Endothelial cell of umbilical vein (primary cell): ENCODE data around the gene GPRASP2. TPM values are rescaled to one million over a fixed set of nuclear protein-coding genes. Genes with fewer than 3 reads are reported as not detected.

Source experiments
- BruUV-seq: library from RNA; stranded (reverse); fragments of 400-500 nt; replicated peaks from 2 replicates; lab custom pipeline; 2021; lab: Mats Ljungman, UMichigan
- CTCF ChIA-PET: fragments of 300-600, 350-600 bp; sonication (Branson Sonifier 250); formaldehyde crosslinking; loops from one replicate; lab custom pipeline; 2021; ENCODE audit warnings: antibody characterized with exemption, inconsistent platforms; lab: Charles Lee
- POLR2A ChIA-PET: fragments of 300-600, 350-600 bp; sonication (Branson Sonifier 250); formaldehyde crosslinking; loops from one replicate; lab custom pipeline; 2021; ENCODE audit warnings: antibody characterized with exemption, inconsistent platforms; lab: Charles Lee
- DNase-seq: peaks from one replicate; pipeline ENCODE4 v3.0.0-alpha.2; 2011; ENCODE audit warnings: low read depth, low spot score
- FAIRE-seq: peaks from 2 replicates; lab custom pipeline; 2011; peaks lifted over from hg19 to GRCh38; lab: Jason Lieb, UNC
- H2AFZ ChIP-seq: 2 replicates; pipeline ENCODE4 v1.6.0; 2012; ENCODE audit warnings: low read depth, low read length, control low read depth, inconsistent platforms
- H3K27ac ChIP-seq: 2 replicates; pipeline ENCODE4 v1.5.1; 2011; ENCODE audit warnings: low read depth, mild to moderate bottlenecking, control low read depth, low read length, moderate library complexity; ENCODE audit not compliant: insufficient read depth
- H3K27me3 ChIP-seq, 2 experiments: 2 replicates each; pipeline versions ENCODE4 v1.6.0 to v1.6.1; 2011; ENCODE audit warnings: low read length in 2 of 2, mixed read lengths in 1 of 2; ENCODE audit not compliant: control insufficient read depth in 2 of 2, insufficient read depth in 2 of 2
- H3K36me3 ChIP-seq, 2 experiments: 2 replicates in 1 of 2; 3 replicates in 1 of 2; pipeline ENCODE4 v1.5.1; 2011; ENCODE audit warnings: low read length in 2 of 2, mild to moderate bottlenecking in 1 of 2, moderate library complexity in 1 of 2; ENCODE audit not compliant: control insufficient read depth in 2 of 2, insufficient read depth in 2 of 2; ENCODE audit errors: extremely low read depth in 1 of 2
- H3K4me1 ChIP-seq: 3 replicates; pipeline ENCODE4 v1.5.1; 2011; ENCODE audit warnings: mild to moderate bottlenecking, low read length; ENCODE audit not compliant: control insufficient read depth, insufficient read depth; ENCODE audit errors: extremely low read depth
- H3K4me2 ChIP-seq: 2 replicates; pipeline ENCODE4 v1.6.1; 2011; ENCODE audit warnings: low read length, control low read depth, mixed read lengths; ENCODE audit not compliant: insufficient read depth
- H3K4me3 ChIP-seq, 3 experiments: fragments of 200-600 bp in 1 of 3; sonication (generic), shearing (Covaris generic) in 1 of 3; replicated peaks in 1 of 3; 2 replicates each; pipeline ENCODE4 v1.5.1; 2011 to 2016; ENCODE audit warnings: control low read depth in 3 of 3, low read length in 3 of 3, mild to moderate bottlenecking in 2 of 3, inconsistent platforms in 1 of 3, low read depth in 1 of 3, moderate library complexity in 1 of 3; ENCODE audit not compliant: insufficient read depth in 1 of 3
- H3K79me2 ChIP-seq: 2 replicates; pipeline ENCODE4 v1.6.0; 2012; ENCODE audit warnings: low read length, inconsistent platforms; ENCODE audit not compliant: control insufficient read depth, insufficient read depth
- H3K9ac ChIP-seq: replicated peaks from 2 replicates; pipeline ENCODE3; 2011; ENCODE audit warnings: low read length, control low read depth; ENCODE audit not compliant: insufficient read depth; ENCODE audit errors: extremely low read depth
- H3K9me1 ChIP-seq: replicated peaks from 3 replicates; pipeline ENCODE4 v1.6.0; 2011; ENCODE audit warnings: mild to moderate bottlenecking, low read length; ENCODE audit not compliant: control insufficient read depth, insufficient read depth; ENCODE audit errors: extremely low read depth
- H3K9me3 ChIP-seq: replicated peaks from 2 replicates; pipeline ENCODE4 v1.5.1; 2012; ENCODE audit warnings: low read length, inconsistent platforms; ENCODE audit not compliant: control insufficient read depth, insufficient read depth
- H4K20me1 ChIP-seq: replicated peaks from 2 replicates; pipeline ENCODE3; 2011; ENCODE audit warnings: mild to moderate bottlenecking, low read length; ENCODE audit not compliant: control insufficient read depth, insufficient read depth; ENCODE audit errors: extremely low read depth
- CTCF ChIP-seq, 2 donors: IDR thresholded peaks; 1 replicate in 1 of 2; 2 replicates in 1 of 2; pipeline ENCODE4 v1.5.1; 2011; ENCODE audit warnings: low read length in 2 of 2, mild to moderate bottlenecking in 2 of 2, moderate library complexity in 2 of 2, control low read depth in 1 of 2, inconsistent platforms in 1 of 2, low read depth in 1 of 2; ENCODE audit not compliant: insufficient read depth in 1 of 2; ENCODE audit errors: extremely low read depth in 1 of 2
- EZH2 ChIP-seq: IDR thresholded peaks from 2 replicates; pipeline ENCODE4 v1.6.1; 2012; ENCODE audit warnings: borderline replicate concordance, low read depth, mild to moderate bottlenecking, moderate library complexity, low read length, inconsistent platforms; ENCODE audit not compliant: severe bottlenecking
- FOS ChIP-seq: IDR thresholded peaks from 2 replicates; pipeline ENCODE4 v1.6.1; 2011; ENCODE audit warnings: mild to moderate bottlenecking, low read length, moderate library complexity, borderline replicate concordance; ENCODE audit not compliant: insufficient read depth
- GATA2 ChIP-seq: IDR thresholded peaks from 2 replicates; pipeline ENCODE4 v1.7.0; 2011; ENCODE audit warnings: low read depth, mild to moderate bottlenecking, moderate library complexity, mixed read lengths, low read length; ENCODE audit not compliant: insufficient read length, insufficient read depth
- JUN ChIP-seq: IDR thresholded peaks from 2 replicates; pipeline ENCODE4 v1.6.1; 2011; ENCODE audit warnings: borderline replicate concordance, low read depth; ENCODE audit not compliant: insufficient read length, insufficient read depth
- MAX ChIP-seq: IDR thresholded peaks from 2 replicates; pipeline ENCODE4 v1.6.1; 2011; ENCODE audit not compliant: insufficient read depth, insufficient read length
- MYC ChIP-seq: IDR thresholded peaks from one replicate; pipeline ENCODE4 v1.6.1; 2011; ENCODE audit warnings: mild to moderate bottlenecking, low read depth, low read length
- POLR2A ChIP-seq: IDR thresholded peaks from 2 replicates; pipeline ENCODE4 v1.6.1; 2012; ENCODE audit warnings: low read depth, mild to moderate bottlenecking, control low read depth, low read length
- POLR2AphosphoS5 ChIP-seq: IDR thresholded peaks from 2 replicates; pipeline ENCODE4 v1.6.1; 2012; ENCODE audit warnings: low read depth, mild to moderate bottlenecking, control low read depth, low read length, moderate library complexity; ENCODE audit not compliant: insufficient read depth
- dilution Hi-C: fragments of 300-500 bp; cut with MboI; formaldehyde crosslinking; loops from one replicate; pipeline ENCODE4 v1.15.0; 2019; ENCODE audit warnings: low sequenced_read_pairs; ENCODE audit not compliant: extremely low pct_ligation_motif_present
- intact Hi-C: fragments of 100-400 bp; cut with micrococcal nuclease; formaldehyde crosslinking; loops from one replicate; pipeline ENCODE4 v1.10.0; 2022
- polyA plus RNA-seq, 4 experiments: library from polyadenylated mRNA; depleted of rRNA in 3 of 4; stranded (reverse) in 3 of 4; unstranded in 1 of 4; fragments of >200 nt; gene quantifications; 2 replicates each; pipeline versions ENCODE4 v1.2.1 to v1.2.3, GENCODE V29; 2011 to 2012; ENCODE audit warnings: missing spikeins in 1 of 4
- total RNA-seq: library from RNA; stranded (reverse); gene quantifications from 2 replicates; pipeline ENCODE4 v1.2.3, GENCODE V29; 2021

GPRASP2 gene
- total and polyA plus RNA-seq, 2 donors (not counting 3 experiments of a cell fraction or from before 2014, with no cell fraction given) = 4.9 to 6.5 TPM

- Histone ChIP-seq H3K4me1 (no peaks in the 10 kb centered on the region), H3K9me1 (no peaks in the 10 kb centered on the region), H4K20me1 (no peaks in the 10 kb centered on the region), H3K9ac (no peak overlapping the region), H2AFZ (no peak overlapping the region), H3K36me3 (no peaks in the 10 kb centered on the region), H3K27me3 (no peaks in the 10 kb centered on the region), H3K4me3 (no peak overlapping the region), H3K27ac (no peak overlapping the region), H3K9me3 (no peaks in the 10 kb centered on the region), H3K4me2 (no peak overlapping the region), H3K79me2 (no peaks in the 10 kb centered on the region)
- no TSS peak for BruUV-seq
- no peak for FAIRE-seq
- TF ChIP-seq POLR2A = no peak
- no peak for TF ChIP-seq MAX
- no peak for TF ChIP-seq EZH2
- TF ChIP-seq CTCF (IDR thresholded peaks at IDR 0.05; ENCODE audit: extremely low read depth in 1 of 2, insufficient read depth in 1 of 2, low read depth in 1 of 2, low read length in 2 of 2) = no peak
- no peak for TF ChIP-seq GATA2
- TF ChIP-seq POLR2AphosphoS5 = no peak
- TF ChIP-seq FOS = no peak
- TF ChIP-seq JUN = no peak
- no peak for TF ChIP-seq MYC
- dilution Hi-C loops (no loop called here), intact Hi-C loops (no loop called here)
- ChIA-PET POLR2A (no interaction called here), CTCF (interaction anchor here (0.9 kb wide), 1 partner anchor 141 kb away, joined by 3 read pairs; no protein-coding TSS in a partner anchor)
- no peak for DNase-seq
Measured at GRCh38 chrX:102694749-102695148, 17.5 kb upstream of the GPRASP2 start.
